Measurements from ENCODE around the gene ST6GALNAC6.

ST6GALNAC6 gene

DNA sequence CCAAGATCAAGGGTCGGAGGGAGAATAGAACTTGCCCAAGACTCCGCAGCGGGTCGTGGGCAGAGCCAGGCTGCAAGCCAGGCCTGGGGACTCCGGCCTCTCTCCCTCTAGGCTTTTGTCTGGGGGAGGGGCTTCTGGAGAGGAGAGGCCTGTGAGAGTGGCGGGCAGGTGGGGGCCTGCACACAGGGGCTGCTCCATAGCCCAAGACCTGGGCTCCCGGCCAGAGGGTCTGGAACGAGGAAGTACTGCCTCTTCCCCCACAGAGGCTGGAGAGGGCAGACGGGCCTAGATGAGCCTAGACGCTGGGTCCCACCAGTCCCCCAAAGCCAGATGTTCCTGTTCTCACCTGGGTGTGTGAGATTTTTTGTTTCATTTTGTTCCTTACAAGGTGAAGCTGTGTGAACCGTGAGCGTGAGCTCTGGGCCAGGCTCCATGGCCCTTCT is 5.2 kb upstream of the ST6GALNAC6 start:
- no peak overlapping the region for H3K4me3 ChIP-seq (ENCODE audit: low read depth, low read length)
- no peak for DNase-seq (ENCODE audit: low read depth)
- TF ChIP-seq, protein P1, sequence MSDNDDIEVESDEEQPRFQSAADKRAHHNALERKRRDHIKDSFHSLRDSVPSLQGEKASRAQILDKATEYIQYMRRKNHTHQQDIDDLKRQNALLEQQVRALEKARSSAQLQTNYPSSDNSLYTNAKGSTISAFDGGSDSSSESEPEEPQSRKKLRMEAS (IDR thresholded peaks at IDR 0.05; ENCODE audit: low read depth, low read length), result no peak
- TF ChIP-seq MYC (IDR thresholded peaks at IDR 0.05; ENCODE audit: low read depth, low read length) (no peak), POLR2A (IDR thresholded peaks at IDR 0.05; ENCODE audit: extremely low read depth, insufficient read length) (no peak)
- TF ChIP-seq, protein P2, sequence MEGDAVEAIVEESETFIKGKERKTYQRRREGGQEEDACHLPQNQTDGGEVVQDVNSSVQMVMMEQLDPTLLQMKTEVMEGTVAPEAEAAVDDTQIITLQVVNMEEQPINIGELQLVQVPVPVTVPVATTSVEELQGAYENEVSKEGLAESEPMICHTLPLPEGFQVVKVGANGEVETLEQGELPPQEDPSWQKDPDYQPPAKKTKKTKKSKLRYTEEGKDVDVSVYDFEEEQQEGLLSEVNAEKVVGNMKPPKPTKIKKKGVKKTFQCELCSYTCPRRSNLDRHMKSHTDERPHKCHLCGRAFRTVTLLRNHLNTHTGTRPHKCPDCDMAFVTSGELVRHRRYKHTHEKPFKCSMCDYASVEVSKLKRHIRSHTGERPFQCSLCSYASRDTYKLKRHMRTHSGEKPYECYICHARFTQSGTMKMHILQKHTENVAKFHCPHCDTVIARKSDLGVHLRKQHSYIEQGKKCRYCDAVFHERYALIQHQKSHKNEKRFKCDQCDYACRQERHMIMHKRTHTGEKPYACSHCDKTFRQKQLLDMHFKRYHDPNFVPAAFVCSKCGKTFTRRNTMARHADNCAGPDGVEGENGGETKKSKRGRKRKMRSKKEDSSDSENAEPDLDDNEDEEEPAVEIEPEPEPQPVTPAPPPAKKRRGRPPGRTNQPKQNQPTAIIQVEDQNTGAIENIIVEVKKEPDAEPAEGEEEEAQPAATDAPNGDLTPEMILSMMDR (IDR thresholded peaks at IDR 0.05; ENCODE audit: low read depth, low read length), result no peak

DNA sequence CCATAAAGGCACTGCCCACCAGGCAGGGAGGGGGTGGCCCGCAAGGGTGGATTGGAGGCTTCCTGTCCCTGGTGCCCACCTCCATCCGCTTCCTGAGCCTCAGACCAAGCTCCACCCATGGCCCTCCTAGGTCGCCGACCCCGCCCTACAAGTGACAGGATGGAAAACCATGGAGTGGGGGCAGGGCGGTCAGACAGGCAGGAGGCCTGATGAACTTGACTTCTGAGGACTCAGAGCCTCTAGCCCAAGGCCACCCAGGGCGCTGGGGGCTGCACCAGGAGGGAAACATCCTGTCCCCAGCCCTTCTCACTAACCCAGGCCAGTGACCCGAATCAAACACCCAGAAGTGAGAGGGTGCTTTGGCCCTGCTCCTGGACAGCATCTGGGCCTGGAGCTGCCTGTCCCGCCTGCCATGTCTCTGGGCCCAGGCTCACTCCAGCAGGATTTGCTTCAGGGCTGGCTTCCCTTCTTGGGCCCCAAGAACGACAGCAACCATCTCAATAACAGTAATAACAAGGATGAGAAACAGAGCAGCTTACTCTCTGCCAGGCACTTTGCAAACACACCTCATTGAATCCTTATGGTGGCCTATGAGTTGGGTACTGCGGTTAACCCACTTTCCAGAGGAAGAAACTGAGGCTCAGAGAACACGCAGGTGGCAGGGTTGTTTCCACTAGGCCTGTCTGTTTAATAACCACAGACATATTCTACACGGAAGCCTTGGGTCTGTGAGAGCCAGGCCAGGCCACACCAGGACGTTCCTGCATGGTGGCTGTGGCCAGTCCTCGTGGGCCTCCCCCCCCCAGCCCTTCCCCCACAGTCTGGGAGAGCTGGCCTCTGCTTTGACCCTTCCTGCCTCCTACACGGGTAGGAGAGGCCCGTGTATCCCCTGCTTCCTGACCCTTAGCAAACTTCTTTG is 4.4 kb upstream of the ST6GALNAC6 start:
- DNase-seq (ENCODE audit: low read depth), result peak; percentile 40
- no peak overlapping the region for H3K4me3 ChIP-seq (ENCODE audit: low read depth, low read length)
- TF ChIP-seq, protein P1 (IDR thresholded peaks at IDR 0.05; ENCODE audit: low read depth, low read length), result no peak; the same call in 1 of the 2 replicates
- TF ChIP-seq, protein P2 (IDR thresholded peaks at IDR 0.05; ENCODE audit: low read depth, low read length), result no peak
- TF ChIP-seq MYC (IDR thresholded peaks at IDR 0.05; ENCODE audit: low read depth, low read length) (no peak), POLR2A (IDR thresholded peaks at IDR 0.05; ENCODE audit: extremely low read depth, insufficient read length) (no peak)

DNA sequence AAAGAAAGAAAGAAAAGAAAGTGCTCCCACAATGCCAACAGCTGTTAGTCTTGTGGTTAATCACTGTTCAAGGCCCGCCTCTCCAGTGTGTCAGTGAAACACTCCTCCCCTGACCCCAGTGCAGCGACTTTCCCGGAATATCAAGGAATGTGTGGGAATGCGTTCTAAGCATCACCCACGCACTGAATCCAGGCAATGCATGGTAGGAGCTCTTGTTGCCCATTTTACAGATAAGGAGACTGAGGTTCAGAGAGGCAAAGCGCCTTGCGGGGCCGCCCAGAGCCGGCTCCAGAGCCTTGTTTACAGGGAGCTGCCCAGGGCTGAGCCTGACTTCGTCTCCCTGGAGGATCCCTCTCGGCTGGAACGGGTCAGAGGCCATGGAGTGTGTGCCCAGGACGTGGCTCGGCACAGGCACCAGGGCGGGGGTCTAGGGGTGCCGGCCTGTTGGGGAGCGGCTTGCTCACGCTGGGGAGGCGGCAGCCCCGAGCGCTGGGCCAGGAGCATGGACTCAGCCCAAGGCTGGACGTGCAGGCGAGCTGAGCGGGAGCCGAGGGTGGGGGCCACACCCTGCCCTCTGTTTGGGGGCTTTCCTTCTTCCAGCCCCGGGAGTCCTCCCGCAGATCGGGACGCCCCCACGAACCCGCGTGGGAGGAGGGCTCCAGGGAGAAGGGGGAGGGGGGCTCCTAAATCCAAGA is 823 bp downstream of the ST6GALNAC6 start:
- DNase-seq (ENCODE audit: low read depth), result no peak
- TF ChIP-seq POLR2A (IDR thresholded peaks at IDR 0.05; ENCODE audit: extremely low read depth, insufficient read length) (no peak), MYC (IDR thresholded peaks at IDR 0.05; ENCODE audit: low read depth, low read length) (no peak)
- TF ChIP-seq, protein P2 (IDR thresholded peaks at IDR 0.05; ENCODE audit: low read depth, low read length), result no peak
- TF ChIP-seq, protein P1 (IDR thresholded peaks at IDR 0.05; ENCODE audit: low read depth, low read length), result no peak
- peak overlapping the region; percentile 55 for H3K4me3 ChIP-seq (ENCODE audit: low read depth, low read length)

DNA sequence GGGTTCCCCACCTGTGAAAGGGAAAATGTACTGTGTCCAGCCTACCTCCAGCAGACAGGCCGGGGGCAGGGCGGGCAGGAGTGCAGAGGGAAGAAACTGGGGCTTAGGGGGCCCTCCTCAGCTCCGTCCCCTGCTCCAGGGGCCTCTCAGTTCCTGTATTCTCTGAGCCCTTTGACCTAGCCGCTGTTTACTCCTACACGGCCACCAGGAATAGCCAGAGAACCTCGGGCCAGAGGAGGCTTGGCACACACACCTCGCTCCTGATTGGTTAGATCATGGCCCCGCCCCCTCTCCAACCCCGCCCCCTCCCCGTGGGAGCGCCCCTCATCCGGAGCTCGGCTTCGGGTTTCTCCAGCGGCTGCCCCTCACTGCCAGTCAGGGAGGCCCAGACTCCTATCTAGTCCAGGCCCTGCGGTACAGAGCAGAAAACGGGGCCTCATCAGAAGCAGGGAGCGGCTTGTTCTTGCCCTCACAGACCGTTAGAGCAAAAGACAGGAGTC is 2.2 kb downstream of the ST6GALNAC6 start:
- peak; percentile 87 for DNase-seq (ENCODE audit: low read depth)
- TF ChIP-seq, protein P1 (IDR thresholded peaks at IDR 0.05; ENCODE audit: low read depth, low read length), result no peak
- TF ChIP-seq, protein P2 (IDR thresholded peaks at IDR 0.05; ENCODE audit: low read depth, low read length), result no peak
- TF ChIP-seq MYC (IDR thresholded peaks at IDR 0.05; ENCODE audit: low read depth, low read length) (no peak), POLR2A (IDR thresholded peaks at IDR 0.05; ENCODE audit: extremely low read depth, insufficient read length) (no peak)
- no peak overlapping the region for H3K4me3 ChIP-seq (ENCODE audit: low read depth, low read length)

DNA sequence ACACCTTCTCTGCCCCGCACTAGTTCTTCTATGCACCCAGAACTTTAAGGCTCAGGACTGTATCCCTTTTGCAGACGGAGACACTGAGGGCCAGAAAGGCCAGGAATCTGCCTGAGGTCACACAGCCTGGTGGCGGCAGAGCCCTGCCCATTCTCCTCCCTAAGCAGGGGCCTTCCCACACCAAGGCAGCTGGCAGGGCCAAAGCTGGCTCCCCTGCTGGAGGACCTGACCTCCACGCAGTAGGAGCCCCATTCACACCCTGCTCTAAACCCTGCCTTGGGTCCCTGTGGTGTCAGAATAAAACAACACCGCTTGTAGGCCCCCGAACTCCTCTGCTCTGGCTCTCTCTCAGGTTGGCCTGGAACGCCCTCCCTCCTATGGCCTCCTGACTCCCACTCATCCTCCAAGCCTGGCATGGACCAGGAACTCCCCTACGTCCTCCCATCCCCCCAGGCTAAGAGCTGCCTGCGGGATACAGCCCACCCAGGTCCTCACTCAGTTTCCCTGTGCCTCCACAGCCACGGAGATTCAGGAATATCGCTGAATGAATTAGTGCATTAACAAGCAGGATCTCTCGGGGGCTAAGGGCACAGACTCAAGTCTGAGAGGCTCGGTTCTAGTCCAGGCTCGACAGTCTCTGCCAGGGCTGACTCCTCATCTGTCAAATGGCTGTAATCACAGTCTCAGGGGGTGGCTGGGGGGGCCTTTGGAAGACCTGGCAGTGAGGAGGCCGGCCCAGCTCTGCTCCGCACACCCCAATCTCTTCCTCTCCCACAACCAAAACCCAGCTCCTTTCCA is 2.8 kb downstream of the ST6GALNAC6 start:
- no peak overlapping the region for H3K4me3 ChIP-seq (ENCODE audit: low read depth, low read length)

More for the DNA sequence above, 2.8 kb downstream of the ST6GALNAC6 start:
- TF ChIP-seq, protein P2 (IDR thresholded peaks at IDR 0.05; ENCODE audit: low read depth, low read length), result no peak
- TF ChIP-seq, protein P1 (IDR thresholded peaks at IDR 0.05; ENCODE audit: low read depth, low read length), result no peak
- TF ChIP-seq POLR2A (IDR thresholded peaks at IDR 0.05; ENCODE audit: extremely low read depth, insufficient read length), result no peak
- TF ChIP-seq MYC (IDR thresholded peaks at IDR 0.05; ENCODE audit: low read depth, low read length), result no peak
- DNase-seq (ENCODE audit: low read depth), result no peak
